ENCODE results near the gene CLASRP. TPM values are rescaled to one million over a fixed set of nuclear protein-coding genes. Genes with fewer than 3 reads are reported as not detected.

Gene CLASRP
- total and polyA plus RNA-seq, 2 of the 8 experiments (the other 6 are each of a cell fraction or from before 2014, with no cell fraction given), result 22.3 to 71.7 TPM

GRCh38 chr19:45100846-45101252, 62.0 kb downstream of the CLASRP start (continued):
- TF ChIP-seq RAD21 (IDR thresholded peaks at IDR 0.05 in 1 of 2, conservative IDR thresholded peaks at IDR 0.05 in 1 of 2; ENCODE audit: low read depth in 2 of 2, low read length in 2 of 2), result no peak
- TF ChIP-seq EGR1 (IDR thresholded peaks at IDR 0.05; ENCODE audit: borderline replicate concordance, low read depth, low read length), result no peak
- no peak for TF ChIP-seq PHF8 (conservative IDR thresholded peaks at IDR 0.05; ENCODE audit: low read depth, low read length)
- TF ChIP-seq SP4 (IDR thresholded peaks at IDR 0.05; ENCODE audit: low read length), result no peak
- TF ChIP-seq POLR2AphosphoS5 (IDR thresholded peaks at IDR 0.05; ENCODE audit: low read depth, low read length), result no peak

All from H1 (cell line).